MCF 10A (cell line): Measurements from ENCODE around the gene PIGP. TPM values are rescaled to one million over a fixed set of nuclear protein-coding genes. Genes with fewer than 3 reads are reported as not detected.
A peak's percentile ranks its signal among the peaks of the same experiment; 100 is the strongest.

Experiments
- BruUV-seq: library from RNA; stranded (reverse); fragments of 400-500 nt; replicated peaks from 2 replicates; lab custom pipeline; 2021; lab: Mats Ljungman, UMichigan
- CTCF ChIA-PET: fragments of 300-600 bp; sonication (Branson Sonifier 250); formaldehyde crosslinking; extraction: SDS; loops from one replicate; lab custom pipeline; 2021; ENCODE audit warnings: antibody characterized with exemption, inconsistent platforms; lab: Yijun Ruan, JAX
- POLR2A ChIA-PET: fragments of 300-600, 350-650 bp; sonication (Branson Sonifier 250); formaldehyde crosslinking; extraction: SDS; loops from one replicate; lab custom pipeline; 2020; ENCODE audit warnings: antibody characterized with exemption, inconsistent platforms; lab: Yijun Ruan, JAX
- DNase-seq: peaks from one replicate; pipeline ENCODE4 v3.0.0-alpha.2; 2018; ENCODE audit not compliant: unreplicated experiment
- H3K27ac Mint-ChIP-seq: one replicate; pipeline ENCODE4 v1.8.0; 2022; ENCODE audit warnings: mild to moderate bottlenecking, low read depth, mixed read lengths; ENCODE audit not compliant: unreplicated experiment
- H3K27me3 Mint-ChIP-seq: one replicate; pipeline ENCODE4 v1.8.0; 2022; ENCODE audit warnings: mixed read lengths; ENCODE audit not compliant: insufficient read depth, unreplicated experiment
- H3K36me3 Mint-ChIP-seq: one replicate; pipeline ENCODE4 v1.8.0; 2022; ENCODE audit warnings: mild to moderate bottlenecking, moderate library complexity, mixed read lengths; ENCODE audit not compliant: insufficient read depth, unreplicated experiment
- H3K4me1 Mint-ChIP-seq: one replicate; pipeline ENCODE4 v1.8.0; 2022; ENCODE audit warnings: mixed read lengths; ENCODE audit not compliant: insufficient read depth, unreplicated experiment
- H3K4me3 Mint-ChIP-seq: one replicate; pipeline ENCODE4 v1.8.0; 2022; ENCODE audit warnings: mild to moderate bottlenecking, moderate library complexity, mixed read lengths; ENCODE audit not compliant: unreplicated experiment
- H3K9me3 Mint-ChIP-seq: one replicate; pipeline ENCODE4 v1.8.0; 2022; ENCODE audit warnings: mixed read lengths; ENCODE audit not compliant: unreplicated experiment
- CTCF ChIP-seq: fragments of 200-600 bp; IDR thresholded peaks from one replicate; pipeline ENCODE4 v1.8.0; 2022; ENCODE audit warnings: antibody characterized with exemption, mild to moderate bottlenecking; ENCODE audit not compliant: unreplicated experiment
- intact Hi-C: fragments of 100-400 bp; cut with micrococcal nuclease; formaldehyde crosslinking; loops from 2 replicates; pipeline ENCODE4 v1.14.1; 2022
- total RNA-seq: library from RNA; stranded (reverse); gene quantifications from 2 replicates; pipeline ENCODE4 v1.2.3, GENCODE V29; 2022

Gene PIGP
- total RNA-seq, 1 experiment from 2014 or later, result 29.8 TPM

GRCh38 chr21:37073417-37074196 is 736 bp upstream of the PIGP start:
- DNase-seq, result peak; percentile 38
- Mint-ChIP-seq H3K9me3 (no peaks in the 10 kb centered on the region), H3K4me3 (peak overlapping the region; percentile 97), H3K4me1 (peaks cover 25% of the 10 kb centered on the region), H3K36me3 (peaks cover 8% of the 10 kb centered on the region), H3K27me3 (no peaks in the 10 kb centered on the region), H3K27ac (peak overlapping the region; percentile 74)
- no peak for TF ChIP-seq CTCF
- no TSS peak for BruUV-seq
- POLR2A ChIA-PET, result interaction anchor here (0.6 to 1.1 kb wide), 5 partner anchors 9 to 771 kb away, joined by 3 to 4 read pairs (median 4); no protein-coding TSS in a partner anchor
- intact Hi-C loops, result no loop called here
- CTCF ChIA-PET, result no interaction called here

- ChIA-PET CTCF (interaction anchor here (0.6 kb wide), 1 partner anchor 296 kb away, joined by 3 read pairs; no protein-coding TSS in a partner anchor), POLR2A (interaction anchor here (0.6 to 1.8 kb wide), 12 partner anchors 8 to 642 kb away, joined by 3 to 7 read pairs (median 4); partner anchors contain the start of gene HLCS)
- H3K4me1 Mint-ChIP-seq, result peaks cover 19% of the 10 kb centered on the region
- H3K27ac Mint-ChIP-seq, result peak overlapping the region; percentile 87
- peaks cover 20% of the 10 kb centered on the region for H3K36me3 Mint-ChIP-seq
- intact Hi-C loops, result no loop called here
- TF ChIP-seq CTCF, result no peak
- TSS peak; percentile 42 for BruUV-seq
- DNase-seq, result peak; percentile 58
- H3K27me3 Mint-ChIP-seq, result no peaks in the 10 kb centered on the region
- peak overlapping the region; percentile 97 for H3K4me3 Mint-ChIP-seq
- H3K9me3 Mint-ChIP-seq, result no peaks in the 10 kb centered on the region
Observed at GRCh38 chr21:37072274-37072987, 440 bp downstream of the PIGP start.

GRCh38 chr21:37071561-37072273 is 1.2 kb downstream of the PIGP start:
- BruUV-seq, result no TSS peak
- H3K9me3 Mint-ChIP-seq, result no peaks in the 10 kb centered on the region
- no peaks in the 10 kb centered on the region for H3K27me3 Mint-ChIP-seq
- no peak for TF ChIP-seq CTCF
- POLR2A ChIA-PET, result interaction anchor here (0.6 to 1.8 kb wide), 15 partner anchors 9 to 953 kb away, joined by 3 to 7 read pairs (median 4); partner anchors contain the start of gene HLCS
- CTCF ChIA-PET, result interaction anchor here (0.6 kb wide), 4 partner anchors 42 to 642 kb away, joined by 3 to 4 read pairs (median 3); no protein-coding TSS in a partner anchor
- peaks cover 19% of the 10 kb centered on the region for H3K4me1 Mint-ChIP-seq
- DNase-seq, result peak; percentile 77
- intact Hi-C loops, result no loop called here
- H3K36me3 Mint-ChIP-seq, result peaks cover 23% of the 10 kb centered on the region
- H3K27ac Mint-ChIP-seq, result peak overlapping the region; percentile 87
- peak overlapping the region; percentile 97 for H3K4me3 Mint-ChIP-seq
